Ramos (cell line): ENCODE data around the gene TMPRSS6.

Experiments
- in situ Hi-C: fragments of 300-500 bp; cut with MboI; formaldehyde crosslinking; loops from one replicate; pipeline ENCODE4 v1.14.3; 2022; ENCODE audit warnings: low sequenced_read_pairs; ENCODE audit not compliant: unreplicated experiment

Gene TMPRSS6

GRCh38 chr22:37069719-37070118 is 39.8 kb downstream of the TMPRSS6 start:
- in situ Hi-C loops: no loop called here

GRCh38 chr22:37069319-37069718 is 40.2 kb downstream of the TMPRSS6 start:
- in situ Hi-C loops: no loop called here

GRCh38 chr22:37068859-37069258 is 40.7 kb downstream of the TMPRSS6 start:
- in situ Hi-C loops: no loop called here

GRCh38 chr22:37067428-37067827 is 42.1 kb downstream of the TMPRSS6 start:
- in situ Hi-C loops: no loop called here

GRCh38 chr22:37065961-37066360 is 43.6 kb downstream of the TMPRSS6 start:
- in situ Hi-C loops: no loop called here

- in situ Hi-C loops: no loop called here
Measured at GRCh38 chr22:37065180-37065579, 44.3 kb downstream of the TMPRSS6 start.

- in situ Hi-C loops: no loop called here
Measured at GRCh38 chr22:37064553-37064952, 45.0 kb downstream of the TMPRSS6 start.

- in situ Hi-C loops: no loop called here
Measured at GRCh38 chr22:37063431-37064420, 45.8 kb downstream of the TMPRSS6 start.

- in situ Hi-C loops: no loop called here
Measured at GRCh38 chr22:37062702-37063381, 46.7 kb downstream of the TMPRSS6 start.

- in situ Hi-C loops: no loop called here
Measured at GRCh38 chr22:37062376-37062675, 47.2 kb downstream of the TMPRSS6 start.

GRCh38 chr22:37061611-37062375 is 47.7 kb downstream of the TMPRSS6 start:
- in situ Hi-C loops: no loop called here

- in situ Hi-C loops: no loop called here
Measured at GRCh38 chr22:37060801-37061610, 48.5 kb downstream of the TMPRSS6 start.

- in situ Hi-C loops: no loop called here
Measured at GRCh38 chr22:37059876-37060449, 49.5 kb downstream of the TMPRSS6 start.

- in situ Hi-C loops: no loop called here
Measured at GRCh38 chr22:37058917-37059701, 50.4 kb downstream of the TMPRSS6 start.

GRCh38 chr22:37057796-37058510 is 51.6 kb downstream of the TMPRSS6 start:
- in situ Hi-C loops: no loop called here

GRCh38 chr22:37057226-37057625 is 52.3 kb downstream of the TMPRSS6 start:
- in situ Hi-C loops: no loop called here

GRCh38 chr22:37056246-37056645 is 53.3 kb downstream of the TMPRSS6 start:
- in situ Hi-C loops: no loop called here
